Activated CD4-positive, alpha-beta T cell treated with anti-CD3 and anti-CD28 coated beads for 48 hours (primary cell): Measurements from ENCODE around the gene RTN4R.
"Not testable (repeated sequence)": the region's sequence is repeated elsewhere in the genome, so short reads cannot be mapped to it uniquely, and the experiment has no call there.

ENCODE experiments used
- DNase-seq: peaks from one replicate; pipeline ENCODE4 v3.0.0-alpha.2; 2020

The RTN4R gene

DNA sequence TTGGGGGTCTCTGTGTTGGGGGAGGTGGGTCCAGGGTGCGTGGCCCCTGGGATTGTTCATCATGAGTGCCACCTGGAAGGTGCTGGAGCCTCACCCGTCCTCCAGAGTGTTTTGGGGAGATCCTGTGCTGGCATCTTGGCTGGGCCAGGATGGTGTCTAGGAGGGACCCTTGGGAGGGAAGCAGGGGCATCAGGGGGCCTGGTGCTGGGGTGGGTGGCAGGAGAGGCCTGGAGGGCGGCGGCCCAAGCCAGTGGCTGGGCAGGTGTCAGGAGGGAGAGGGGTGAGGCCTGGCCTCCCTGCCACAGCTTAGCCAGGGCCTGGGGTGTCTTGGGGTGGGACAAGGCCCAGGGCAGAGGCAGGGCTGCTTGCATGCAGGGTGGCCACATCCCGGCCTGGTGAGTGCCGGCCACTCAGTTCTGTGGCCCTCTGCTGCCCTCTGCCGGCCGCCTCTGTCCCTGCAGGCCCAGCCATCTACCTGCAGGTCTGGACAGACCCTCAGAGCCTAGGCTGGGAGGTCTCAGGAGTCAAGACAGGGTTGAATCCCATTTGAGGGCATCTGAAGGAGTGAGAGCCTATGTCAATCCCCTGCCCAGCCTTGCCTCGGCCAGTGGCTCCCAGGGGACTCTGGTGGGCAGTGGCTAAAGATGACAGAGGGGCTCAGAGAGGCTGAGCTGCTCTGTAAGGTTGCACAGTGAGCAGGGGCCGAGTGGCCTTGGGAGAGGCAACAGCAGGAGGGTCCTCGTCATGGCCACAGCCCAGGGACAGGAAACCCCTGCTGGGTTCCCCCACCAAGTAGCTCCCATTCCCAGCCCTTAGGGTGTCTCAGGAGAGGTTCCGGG lies 17.6 kb upstream of the RTN4R start:
- DNase-seq = peak; percentile 86

DNA sequence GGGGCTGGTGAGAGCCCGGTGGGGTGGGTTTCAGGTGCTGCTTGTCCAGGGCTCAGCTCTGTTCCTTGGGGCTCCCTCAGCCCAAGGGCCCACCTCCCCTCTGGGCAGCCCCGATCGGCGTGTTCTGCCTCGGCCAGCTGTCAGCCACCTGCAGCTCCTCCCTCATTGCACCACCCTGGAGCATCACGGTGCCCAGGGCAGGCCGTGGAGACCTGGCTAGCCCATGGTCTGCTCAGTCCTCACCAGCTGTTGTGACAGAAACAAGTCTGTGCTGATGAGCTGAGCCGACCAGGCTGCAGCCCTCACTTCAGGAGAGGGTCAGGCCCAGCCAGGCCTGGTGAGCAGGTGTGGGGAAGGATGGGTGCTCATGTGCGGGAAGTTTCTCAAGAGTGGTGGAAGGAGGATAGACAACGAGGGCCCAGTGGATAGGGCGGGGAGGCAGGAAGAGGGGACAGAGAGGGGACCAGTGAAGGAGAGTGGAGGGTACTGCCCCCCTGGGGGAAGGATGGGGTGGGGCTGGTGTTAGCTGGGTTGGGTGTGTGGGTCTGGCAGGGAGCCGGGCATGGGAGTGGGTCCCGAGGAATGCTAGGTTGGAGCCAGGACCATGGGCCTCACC lies 16.5 kb upstream of the RTN4R start:
- no peak for DNase-seq

DNA sequence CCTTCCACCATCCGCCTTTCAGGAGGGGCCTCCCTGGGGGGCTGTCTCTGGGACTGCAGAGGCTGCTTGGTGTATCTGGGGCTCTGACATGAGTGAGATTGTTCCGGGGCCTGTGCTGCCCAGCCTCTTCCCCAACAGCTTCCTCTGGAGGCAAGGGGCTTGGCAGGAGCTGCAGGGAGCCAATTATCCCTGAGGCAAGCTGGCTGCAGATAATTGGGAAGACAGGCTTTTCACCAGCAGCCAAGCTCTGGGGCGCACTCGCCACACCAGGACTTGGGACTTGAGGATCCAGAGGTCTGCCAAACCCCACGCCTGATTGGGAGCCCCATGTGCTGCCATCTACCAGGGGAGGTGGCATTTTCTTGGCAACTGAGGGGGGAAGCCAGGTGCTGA lies 15.6 kb upstream of the RTN4R start:
- DNase-seq = no peak

DNA sequence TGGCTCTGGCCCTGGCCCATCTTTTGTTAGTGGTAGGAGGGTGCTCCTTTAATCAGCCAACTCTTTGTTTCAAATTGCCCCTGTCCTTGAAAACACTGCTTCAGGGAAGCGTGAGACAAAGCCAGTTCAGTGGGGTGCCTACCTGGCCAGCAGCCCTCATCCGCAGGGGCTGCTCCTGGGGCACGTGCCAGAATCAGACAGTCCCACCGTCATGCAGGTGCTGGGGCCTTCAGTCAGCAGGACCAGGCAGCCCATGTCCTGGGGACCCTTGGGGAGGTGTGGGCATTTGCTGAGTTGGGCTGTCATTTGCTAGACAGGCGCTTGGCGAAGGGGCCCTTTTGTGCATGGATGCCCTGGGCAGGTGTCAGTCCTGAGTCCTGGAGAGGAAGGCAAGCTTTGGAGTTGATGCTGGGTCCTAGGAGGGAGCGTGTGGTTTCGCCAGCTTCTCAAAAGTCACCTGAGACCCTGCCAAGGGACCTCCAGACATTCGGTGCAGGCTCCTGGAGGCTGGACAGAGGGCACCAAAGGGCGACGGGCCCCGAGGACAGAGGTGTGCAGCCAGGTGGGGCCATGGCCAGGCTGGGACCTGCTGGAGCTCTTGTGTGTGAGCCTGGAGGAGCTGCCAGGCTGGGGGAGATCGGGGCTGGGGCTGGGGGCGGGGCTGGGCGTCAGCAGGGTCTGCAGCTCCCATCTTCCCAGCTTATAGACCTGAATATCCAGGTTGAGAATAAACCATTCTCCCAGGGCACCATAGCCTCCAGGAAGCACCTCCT lies 15.0 kb upstream of the RTN4R start:
- no peak for DNase-seq

DNA sequence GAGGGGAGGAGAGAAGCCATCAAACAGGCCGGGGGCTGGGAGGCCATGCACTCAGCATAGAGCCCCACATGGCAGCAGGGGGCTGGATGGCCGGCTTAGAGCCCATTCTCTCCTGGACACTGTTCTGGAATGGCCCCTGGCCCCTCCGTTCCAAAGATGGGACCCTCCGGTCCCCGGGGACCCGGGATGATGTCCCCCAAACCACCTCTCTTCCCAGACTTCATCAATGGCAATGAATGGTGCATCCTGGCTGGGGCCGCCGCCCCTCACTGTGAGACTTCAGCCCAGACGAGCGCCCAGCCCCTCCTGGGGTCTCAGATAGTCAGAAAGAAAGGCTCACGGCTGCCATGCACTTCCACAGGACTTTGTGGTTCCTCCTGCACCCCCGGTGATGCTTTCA lies 13.8 kb upstream of the RTN4R start:
- DNase-seq = no peak

DNA sequence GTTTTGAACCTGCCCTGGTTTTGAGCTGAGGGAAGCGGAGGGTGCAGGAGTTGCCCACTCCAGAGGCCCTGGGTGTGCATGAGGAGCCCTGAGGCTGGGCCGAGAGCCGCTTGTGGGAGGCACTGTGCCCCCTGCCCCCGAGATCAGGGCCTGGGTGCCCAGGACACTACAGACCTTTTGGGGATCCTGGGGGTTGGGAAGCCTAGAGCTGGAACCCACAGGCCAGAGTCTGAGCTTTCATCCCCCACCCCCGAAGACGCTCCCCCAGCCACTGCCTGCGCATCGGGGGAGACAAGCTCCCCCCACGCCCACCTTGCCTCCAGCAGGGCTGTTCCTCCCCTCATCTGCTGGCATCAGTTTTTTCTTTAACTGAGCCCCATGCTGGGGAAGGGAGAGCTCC lies 13.4 kb upstream of the RTN4R start:
- not testable (repeated sequence) for DNase-seq

DNA sequence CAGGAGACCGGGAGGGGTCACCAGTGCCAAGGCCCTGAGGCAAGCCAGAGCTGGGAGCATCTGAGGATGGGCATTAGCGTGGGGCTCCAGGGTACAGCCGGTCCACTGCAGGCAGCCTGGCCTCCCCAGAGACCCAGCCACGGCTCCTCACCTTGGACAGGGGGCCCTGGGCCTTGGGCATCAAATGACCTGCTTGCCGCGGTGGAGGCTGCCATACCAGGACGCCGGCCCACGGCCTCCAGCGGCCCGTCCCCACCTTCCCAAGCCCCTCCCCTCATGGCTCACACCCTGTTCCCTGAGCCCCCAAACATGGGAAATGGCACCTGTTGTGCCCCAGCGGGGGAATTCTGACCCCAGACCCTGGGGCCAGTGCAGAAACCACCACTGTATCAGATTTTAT lies 12.7 kb upstream of the RTN4R start:
- no peak for DNase-seq

DNA sequence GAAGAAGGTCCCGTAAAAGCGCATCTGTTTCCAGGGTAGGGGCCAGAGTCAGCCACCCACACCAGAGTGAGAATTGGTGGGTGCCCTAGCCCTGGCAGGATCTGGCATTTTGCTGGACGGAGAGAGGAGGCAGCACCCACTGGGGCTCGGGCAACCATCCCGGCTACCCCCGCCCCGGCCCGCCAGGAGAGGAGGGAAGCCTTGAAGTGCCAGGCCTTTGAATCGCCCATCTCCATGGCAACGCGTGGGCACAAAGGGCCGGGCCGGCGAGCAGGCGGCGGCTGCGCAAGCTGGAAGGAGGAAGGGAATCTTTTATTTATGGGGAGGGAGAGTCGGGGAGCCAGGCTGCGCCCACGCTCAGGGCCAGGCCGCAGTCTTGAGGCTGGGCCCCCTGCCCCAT lies 12.0 kb upstream of the RTN4R start:
- not testable (repeated sequence) for DNase-seq

DNA sequence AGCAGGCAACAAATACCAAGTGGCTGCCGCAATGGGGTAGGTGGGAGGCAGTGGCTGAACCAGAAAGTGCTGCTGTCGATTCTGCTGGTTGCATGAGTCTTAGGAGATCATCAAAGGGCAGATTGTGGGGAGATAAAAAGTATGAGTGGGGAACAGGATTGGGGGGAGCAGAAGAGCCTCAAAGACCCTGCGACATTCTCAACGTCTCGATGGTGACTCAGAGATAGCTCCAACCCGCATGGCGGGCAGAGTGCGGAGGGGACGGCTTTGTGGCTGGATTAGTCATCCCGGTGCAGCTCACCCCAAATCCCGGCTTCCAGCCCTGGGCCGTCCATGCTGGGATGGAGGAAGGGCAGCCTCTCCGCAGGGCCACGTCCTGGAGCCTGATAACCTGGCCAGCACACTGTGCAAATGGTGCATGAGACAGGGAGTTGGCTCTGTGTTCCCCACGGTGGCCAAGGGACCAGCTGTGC lies 11.6 kb upstream of the RTN4R start:
- DNase-seq = no peak

DNA sequence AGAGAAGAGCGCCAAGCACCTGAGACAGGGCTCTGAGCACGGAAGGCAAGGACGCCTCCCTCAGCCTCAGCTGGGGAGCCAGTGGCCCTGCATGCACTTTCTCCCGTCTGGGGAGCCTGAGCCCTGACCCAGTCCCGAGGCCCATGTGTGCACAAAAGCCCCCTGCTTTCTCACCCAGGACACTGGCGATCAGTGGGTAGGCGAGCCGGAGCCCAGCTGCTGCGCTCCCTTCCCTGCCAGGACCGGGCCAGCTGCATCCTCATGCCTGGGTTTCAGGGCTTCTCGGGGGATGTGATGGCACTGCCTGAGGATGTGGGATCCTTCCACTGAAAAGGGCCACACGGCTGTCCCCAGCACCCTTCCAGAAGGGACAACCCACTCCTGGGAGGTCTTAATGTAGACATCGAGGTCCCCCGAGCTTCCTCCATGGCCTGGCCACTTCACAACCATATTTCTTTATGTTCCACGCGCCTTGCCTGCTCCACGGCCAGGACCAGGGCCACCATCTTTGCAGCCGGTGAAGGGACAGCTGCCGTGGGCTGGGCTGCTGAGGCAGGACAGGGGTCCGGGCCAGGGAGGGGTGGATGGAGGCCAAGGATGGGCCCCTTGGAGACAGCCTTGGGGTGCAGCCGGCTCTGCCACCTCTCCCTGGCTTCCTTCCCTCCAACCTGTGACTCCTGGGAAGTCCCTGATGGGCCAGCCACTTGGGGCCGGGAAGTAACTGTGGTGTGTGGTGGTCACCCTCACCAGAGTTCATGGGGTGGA lies 10.8 kb upstream of the RTN4R start:
- not testable (repeated sequence) for DNase-seq

DNA sequence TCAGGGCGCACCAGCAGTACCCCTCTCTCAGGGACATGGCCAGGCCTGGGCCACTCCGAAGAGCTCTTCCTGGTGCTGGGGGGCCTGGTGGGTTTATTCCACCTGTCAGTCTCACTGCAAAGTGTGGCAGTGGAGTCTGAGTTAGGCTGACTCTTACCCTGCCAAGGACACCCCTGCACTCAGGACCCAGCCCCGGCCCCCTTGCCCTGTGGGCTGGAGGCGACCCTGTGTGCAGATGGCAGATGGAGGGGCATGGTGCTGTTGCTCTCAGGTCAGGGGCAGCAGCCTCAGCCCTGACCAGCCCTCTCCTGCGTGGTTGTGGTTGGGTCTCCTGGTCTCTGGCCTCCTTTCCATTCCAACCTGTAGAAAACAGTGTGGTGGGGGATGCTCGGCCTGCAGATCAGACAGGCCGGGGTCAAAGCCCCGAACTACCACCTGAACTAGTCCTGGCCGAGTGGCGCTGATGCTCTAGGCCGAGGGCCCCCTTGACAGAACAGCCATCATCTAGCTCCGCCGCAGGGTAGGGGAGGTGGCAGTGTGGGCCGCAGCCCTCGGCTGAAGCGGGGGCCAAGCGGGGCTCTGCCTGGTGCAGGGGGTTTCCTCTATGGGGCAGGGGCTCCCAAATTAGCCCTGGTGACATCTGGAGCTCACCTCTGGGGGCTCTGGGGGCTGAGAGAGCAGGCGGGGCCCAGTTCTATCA lies 10.0 kb upstream of the RTN4R start:
- not testable (repeated sequence) for DNase-seq

DNA sequence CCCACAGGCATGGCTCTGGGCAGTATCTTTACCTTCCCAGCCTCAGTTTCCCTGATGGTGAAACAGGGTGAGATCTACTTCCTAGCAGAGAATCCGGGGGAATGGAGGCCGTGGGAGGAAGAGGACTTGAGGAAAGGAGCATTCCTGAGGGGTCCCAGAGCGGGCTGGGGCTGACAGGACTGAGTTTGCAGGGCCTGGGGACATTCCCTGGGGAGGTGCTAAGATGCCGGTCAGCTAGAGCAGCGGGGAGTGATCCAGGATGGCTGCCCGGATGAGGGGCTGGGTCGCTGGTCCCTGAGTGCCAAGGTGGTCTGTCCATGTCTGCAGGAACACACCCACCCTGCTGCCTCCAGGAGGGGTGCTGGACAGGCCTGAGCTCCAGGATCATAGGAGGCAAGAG lies 8.3 kb upstream of the RTN4R start:
- no peak for DNase-seq

DNA sequence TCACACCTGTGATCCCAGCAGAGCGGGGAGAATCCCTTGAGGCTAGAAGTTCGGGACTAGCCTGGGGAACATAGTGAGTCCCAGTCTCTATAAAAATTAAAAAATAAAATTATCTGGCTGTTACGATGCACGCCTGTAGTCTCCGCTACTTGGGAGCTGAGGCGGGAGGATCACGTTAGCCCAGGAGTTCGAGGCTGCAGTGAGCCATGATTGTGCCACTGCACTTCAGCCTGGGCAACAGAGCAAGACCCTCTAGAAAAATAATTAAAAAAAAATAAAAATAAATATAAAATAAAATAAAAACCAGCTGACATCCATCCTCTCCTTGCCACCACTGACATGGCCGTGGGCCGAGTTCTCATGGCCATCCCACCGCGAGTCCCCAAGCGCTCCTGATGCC lies 7.7 kb upstream of the RTN4R start:
- DNase-seq = no peak

DNA sequence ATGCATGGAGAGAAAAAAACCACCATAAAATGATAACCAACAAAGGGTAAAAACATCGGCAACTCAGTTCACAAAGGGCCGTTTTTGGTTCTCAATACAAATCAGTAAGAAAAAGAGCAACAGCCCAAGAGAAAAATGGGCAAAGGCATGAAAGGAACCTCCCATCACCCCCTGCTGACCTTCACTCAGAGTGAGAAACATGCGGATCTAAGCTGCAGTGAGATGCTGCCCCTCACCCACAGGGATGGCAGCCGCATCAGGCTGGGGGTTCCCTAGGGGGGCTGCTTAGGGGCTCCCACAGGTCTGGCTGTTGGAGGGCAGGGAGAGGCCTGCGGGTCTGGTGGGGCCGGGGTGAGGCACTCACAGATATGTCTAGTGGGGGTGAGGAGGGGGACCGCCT lies 7.2 kb upstream of the RTN4R start:
- DNase-seq = not testable (repeated sequence)

DNA sequence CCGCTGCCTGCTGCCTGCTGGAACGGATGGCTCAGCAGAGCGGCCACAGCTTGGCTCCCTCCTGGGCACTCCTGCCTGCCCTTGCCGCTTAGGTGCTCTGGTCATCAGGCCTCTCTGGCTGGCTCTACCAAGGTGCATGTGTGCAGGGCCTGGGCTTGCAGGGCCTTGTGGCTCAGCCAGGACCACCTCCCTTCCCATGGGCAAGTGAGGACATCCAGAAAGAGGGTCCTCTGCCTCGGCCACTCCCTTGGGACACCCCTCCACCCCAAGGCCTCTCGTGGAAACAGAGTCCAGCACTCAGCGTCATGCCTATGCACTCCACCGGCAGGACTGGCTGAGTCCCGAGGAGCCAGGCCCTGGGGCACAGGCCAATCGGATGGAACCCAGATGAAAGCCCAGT lies 6.3 kb upstream of the RTN4R start:
- not testable (repeated sequence) for DNase-seq

DNA sequence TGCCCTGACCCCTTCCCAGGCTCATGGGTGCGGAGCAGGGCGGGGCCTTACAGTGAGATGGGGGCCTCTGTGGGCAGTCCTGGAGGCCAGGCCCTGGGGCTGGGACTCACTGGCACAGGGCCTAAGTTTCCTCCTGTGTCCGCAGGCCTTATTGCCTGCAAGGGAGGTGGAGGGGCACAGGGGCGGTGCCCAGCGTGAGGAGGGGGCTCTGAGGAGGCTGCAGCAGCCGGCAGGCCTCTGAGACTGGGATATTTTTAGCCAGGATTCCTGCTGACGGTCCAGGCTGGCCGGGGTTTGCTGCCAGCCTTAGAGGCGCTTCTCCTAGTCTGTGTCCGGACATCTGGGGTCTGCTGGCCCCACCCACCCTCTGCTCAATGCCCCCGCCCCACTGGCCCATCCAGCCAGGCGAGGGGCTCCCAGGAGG lies 5.7 kb upstream of the RTN4R start:
- no peak for DNase-seq

DNA sequence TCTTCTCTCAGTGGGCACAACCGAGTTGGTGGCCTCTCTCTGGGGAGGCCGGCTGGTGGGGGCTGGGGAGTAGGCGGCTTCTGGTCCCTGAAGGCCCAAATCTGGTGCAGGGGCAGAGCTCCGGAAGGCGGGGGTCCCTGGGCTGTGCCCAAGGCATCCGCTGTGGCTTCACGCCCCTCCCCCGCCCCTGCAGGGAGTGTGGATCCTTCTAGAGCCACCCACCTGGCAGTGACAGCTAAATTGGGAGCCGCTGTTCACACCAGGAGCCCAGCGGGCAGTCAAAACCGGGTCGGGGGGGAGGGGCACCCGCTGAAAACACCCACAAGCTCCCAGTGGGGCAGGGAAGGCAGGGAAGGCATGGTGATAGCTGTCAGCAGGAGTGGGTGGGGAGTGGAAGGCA lies 4.6 kb upstream of the RTN4R start:
- DNase-seq = no peak

DNA sequence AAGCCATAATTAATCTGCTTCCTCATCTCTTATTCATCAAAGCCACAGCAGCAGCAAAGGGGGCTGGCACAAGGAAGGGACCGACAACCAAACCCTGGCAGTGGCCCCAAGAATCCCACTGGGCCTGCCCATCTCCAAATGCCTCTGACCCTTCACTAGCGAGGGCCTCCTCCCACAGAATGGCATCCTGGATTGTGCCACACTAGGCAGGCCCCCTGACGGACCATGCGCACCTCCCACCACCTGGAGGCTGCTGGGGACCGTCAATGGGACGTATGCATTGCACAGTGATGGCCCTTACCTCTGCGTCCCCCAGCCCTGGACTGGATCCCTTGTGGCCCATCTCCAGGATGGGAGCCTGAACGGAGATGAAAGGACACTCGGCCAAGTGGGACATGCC lies 4.1 kb upstream of the RTN4R start:
- DNase-seq = no peak

DNA sequence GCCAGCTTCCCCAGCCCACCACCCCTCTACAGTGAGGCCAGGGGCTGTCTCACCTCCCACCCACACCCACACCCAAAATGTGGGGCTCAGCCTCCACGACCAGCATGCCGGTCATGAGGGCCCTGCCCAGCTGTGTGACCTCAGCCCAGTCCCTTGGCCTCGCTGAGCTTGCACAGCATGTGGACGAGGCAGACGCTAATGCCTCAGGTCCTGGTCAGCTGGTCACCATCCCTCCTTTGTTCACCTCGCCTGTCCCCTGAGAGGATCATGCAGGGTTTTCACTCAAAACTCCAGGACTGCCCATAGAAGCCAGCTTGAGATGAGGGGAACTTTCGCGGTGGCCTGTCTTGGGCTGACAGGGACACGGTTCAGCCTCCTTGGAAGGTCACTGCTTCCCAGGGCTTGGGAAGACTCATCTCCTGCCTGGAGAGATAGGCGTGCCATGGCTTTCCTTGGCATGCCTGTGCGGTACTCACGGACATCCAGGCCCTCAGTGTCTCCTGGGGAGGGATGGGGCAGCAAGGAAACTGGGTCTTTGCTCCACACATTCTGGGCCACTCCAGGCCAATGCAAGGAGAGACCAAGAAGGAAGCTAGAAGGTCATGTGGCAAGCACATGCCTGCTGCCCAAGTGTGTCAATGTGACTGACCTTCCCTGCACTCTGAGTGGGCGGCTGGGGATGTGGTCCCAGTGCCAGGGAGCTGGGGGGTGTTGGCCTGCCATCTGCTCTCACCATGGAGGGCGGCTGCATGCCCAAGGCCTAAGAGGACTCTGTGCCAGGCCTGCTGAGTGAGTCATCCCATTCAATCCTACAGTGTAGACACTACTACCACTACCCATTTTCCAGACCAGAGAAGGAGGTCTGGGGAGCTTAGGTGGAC lies 3.2 kb upstream of the RTN4R start:
- DNase-seq = no peak

DNA sequence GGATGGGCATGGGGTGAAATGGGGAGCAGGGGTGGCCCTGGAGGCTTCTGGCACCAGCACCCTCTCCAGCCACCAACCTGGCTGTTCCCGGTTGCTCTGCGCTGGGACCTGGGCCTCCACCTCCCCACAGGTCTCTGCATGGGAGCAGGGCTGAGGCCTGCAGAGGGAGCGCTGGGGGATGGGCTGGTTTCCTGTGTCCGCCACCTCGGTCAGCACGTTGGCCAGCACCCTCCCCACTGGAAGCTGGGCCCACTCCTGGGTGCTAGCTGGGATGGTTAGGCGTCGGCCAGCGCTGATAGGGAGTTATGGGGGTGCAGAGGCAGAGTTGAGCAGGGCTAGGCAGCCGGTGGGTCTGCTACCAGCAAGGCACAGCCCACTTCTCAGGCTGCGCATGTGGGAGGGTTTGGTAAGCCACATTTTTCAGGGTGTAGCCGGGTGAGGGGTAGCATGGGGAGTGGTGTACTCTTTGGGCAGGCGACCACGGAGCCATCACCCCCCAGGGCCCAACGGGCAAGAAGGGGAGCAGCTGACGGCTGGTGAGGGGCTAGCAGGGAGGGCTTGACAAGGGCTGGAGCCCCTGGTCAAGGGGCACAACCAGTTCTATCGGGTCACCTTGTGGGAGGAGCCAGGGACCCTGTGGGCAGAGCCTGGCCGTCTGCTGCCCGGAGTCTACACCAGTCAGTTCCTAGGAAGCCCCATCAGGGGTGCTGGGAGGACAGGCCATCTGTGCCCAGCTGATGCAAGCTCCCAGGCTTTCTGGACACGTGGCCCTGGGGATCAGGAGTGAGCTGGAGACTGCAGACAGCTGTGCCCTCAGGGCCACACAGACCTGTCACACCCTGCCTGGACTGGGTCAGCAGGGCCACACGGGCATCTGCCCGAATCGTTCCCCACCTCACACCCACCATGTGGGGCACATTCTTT lies 2.3 kb upstream of the RTN4R start:
- not testable (repeated sequence) for DNase-seq
